ENCODE measurements around the gene GATA2.

The GATA2 gene

DNA sequence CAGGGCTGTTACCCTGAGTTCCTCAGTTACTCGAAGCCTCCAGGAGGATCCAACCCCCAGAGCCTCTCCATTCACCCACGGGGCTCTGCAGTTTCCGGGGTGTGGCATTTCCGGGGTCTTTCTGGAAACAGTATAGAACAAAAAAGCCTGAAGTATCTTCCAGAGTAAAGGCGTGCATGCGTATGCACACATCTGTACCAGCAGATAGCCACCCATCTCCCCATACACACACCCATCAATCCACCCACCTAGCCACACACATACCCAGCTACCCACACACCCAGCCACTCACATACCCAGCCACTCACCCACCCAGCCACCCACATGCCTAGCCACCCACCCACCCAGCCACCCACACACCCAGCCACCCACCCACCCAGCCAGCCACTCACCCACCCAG is 23.4 kb downstream of the GATA2 start:
- Histone ChIP-seq H3K4me3 (ENCODE audit: low read depth in 1 of 2, low read length in 2 of 2) (no peak overlapping the region), H3K4me1 (ENCODE audit: control insufficient read depth in 1 of 2, insufficient read depth in 2 of 2, low read length in 2 of 2) (no peaks in the 10 kb centered on the region), H3K27me3 (ENCODE audit: low read depth, low read length) (peaks cover 4% of the 10 kb centered on the region), H3K36me3 (ENCODE audit: control insufficient read depth in 1 of 2, insufficient read depth in 2 of 2, low read length in 2 of 2) (no peaks in the 10 kb centered on the region), H3K27ac (ENCODE audit: low read length) (no peak overlapping the region), H3K9me3 (ENCODE audit: control insufficient read depth in 1 of 2, low read length in 2 of 2) (no peaks in the 10 kb centered on the region)

DNA sequence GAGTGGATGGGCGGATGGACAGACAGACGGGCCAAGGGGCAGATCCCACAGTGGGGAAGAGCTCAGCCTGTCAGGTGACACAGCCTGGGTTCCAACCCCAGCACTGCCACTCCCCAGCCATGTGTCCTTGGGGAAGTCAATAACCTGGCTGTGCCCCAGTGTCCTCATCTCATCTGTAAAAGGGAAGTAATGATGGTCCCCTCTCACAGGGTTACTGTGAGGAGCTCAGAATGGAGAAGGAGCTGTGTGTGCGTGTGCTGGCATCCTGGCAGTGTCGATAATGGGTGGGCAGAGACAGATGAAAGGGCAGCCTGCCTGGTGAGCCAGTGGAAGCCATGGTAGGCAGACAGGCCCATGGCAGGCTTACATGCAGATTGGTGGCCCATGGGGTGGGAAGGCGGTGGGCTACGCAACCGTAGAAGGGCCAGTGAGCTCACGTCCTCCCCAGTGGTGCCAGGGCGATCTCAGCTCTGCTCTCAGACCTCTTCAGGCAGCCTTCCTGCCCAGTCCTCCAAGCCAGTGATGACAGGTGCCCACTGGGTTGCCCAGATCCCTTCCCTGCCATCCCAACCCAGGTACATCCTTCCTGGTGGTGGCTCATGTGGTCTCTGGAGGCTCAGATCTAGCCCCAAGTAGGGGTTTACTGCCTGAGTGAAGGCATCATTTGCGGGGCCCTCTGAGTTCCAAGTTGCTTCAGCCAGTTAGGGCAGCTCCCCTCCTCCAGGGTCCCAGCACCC is 24.0 kb downstream of the GATA2 start:
- no peaks in the 10 kb centered on the region for H3K9me3 ChIP-seq (ENCODE audit: control insufficient read depth in 1 of 2, low read length in 2 of 2)
- H3K4me3 ChIP-seq (ENCODE audit: low read depth in 1 of 2, low read length in 2 of 2): no peak overlapping the region
- H3K36me3 ChIP-seq (ENCODE audit: control insufficient read depth in 1 of 2, insufficient read depth in 2 of 2, low read length in 2 of 2): no peaks in the 10 kb centered on the region
- peaks cover 4% of the 10 kb centered on the region for H3K27me3 ChIP-seq (ENCODE audit: low read depth, low read length)
- no peaks in the 10 kb centered on the region for H3K4me1 ChIP-seq (ENCODE audit: control insufficient read depth in 1 of 2, insufficient read depth in 2 of 2, low read length in 2 of 2)
- no peak overlapping the region for H3K27ac ChIP-seq (ENCODE audit: low read length)

DNA sequence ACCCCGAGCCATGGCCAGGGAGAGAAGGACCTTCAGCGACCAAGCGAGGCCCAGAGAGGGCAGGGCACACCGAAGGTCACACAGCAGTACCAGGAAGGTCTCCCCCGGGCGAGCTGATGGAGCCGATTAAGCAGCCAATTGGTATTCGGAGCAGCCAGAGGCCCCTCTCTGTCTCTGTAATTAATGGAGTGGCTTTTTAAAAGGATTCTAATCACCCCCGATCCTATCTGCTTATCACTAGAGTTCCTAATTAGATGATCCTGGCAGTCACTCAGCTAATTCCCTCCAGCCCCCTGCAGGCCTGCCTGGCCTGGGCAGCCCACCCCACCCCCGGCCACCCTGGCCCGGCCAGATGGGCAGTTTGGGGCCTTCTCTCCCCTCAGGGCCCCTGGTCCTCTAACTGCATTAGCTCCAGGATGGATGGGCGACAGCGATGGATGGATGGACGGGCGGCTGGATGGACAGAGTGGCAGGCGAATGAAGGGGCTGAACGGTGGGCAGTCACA is 24.7 kb downstream of the GATA2 start:
- Histone ChIP-seq H3K27ac (ENCODE audit: low read length) (no peak overlapping the region), H3K27me3 (ENCODE audit: low read depth, low read length) (peaks cover 4% of the 10 kb centered on the region)

GRCh38 chr3:128466840-128467541 is 26.0 kb downstream of the GATA2 start, which contains the start of gene DNAJB8:
Gene DNAJB8 (minus strand): TSS chr3:128466890. CDS start chr3:128463245, 3,645 bp downstream.
- H3K27ac ChIP-seq (ENCODE audit: low read length): no peak within 1 kb of the TSS
- no peaks in the 10 kb centered on the region for H3K36me3 ChIP-seq (ENCODE audit: control insufficient read depth in 1 of 2, insufficient read depth in 2 of 2, low read length in 2 of 2)
- H3K27me3 ChIP-seq (ENCODE audit: low read depth, low read length): peaks cover 4% of the 10 kb centered on the region
- H3K4me3 ChIP-seq (ENCODE audit: low read depth in 1 of 2, low read length in 2 of 2): no peak within 1 kb of the TSS
- H3K4me1 ChIP-seq (ENCODE audit: control insufficient read depth in 1 of 2, insufficient read depth in 2 of 2, low read length in 2 of 2): no peaks in the 10 kb centered on the region
- no peaks in the 10 kb centered on the region for H3K9me3 ChIP-seq (ENCODE audit: control insufficient read depth in 1 of 2, low read length in 2 of 2)

More for the DNA sequence above, 24.7 kb downstream of the GATA2 start:
- Histone ChIP-seq H3K9me3 (ENCODE audit: control insufficient read depth in 1 of 2, low read length in 2 of 2) (no peaks in the 10 kb centered on the region), H3K4me3 (ENCODE audit: low read depth in 1 of 2, low read length in 2 of 2) (no peak overlapping the region), H3K4me1 (ENCODE audit: control insufficient read depth in 1 of 2, insufficient read depth in 2 of 2, low read length in 2 of 2) (no peaks in the 10 kb centered on the region), H3K36me3 (ENCODE audit: control insufficient read depth in 1 of 2, insufficient read depth in 2 of 2, low read length in 2 of 2) (no peaks in the 10 kb centered on the region)

DNA sequence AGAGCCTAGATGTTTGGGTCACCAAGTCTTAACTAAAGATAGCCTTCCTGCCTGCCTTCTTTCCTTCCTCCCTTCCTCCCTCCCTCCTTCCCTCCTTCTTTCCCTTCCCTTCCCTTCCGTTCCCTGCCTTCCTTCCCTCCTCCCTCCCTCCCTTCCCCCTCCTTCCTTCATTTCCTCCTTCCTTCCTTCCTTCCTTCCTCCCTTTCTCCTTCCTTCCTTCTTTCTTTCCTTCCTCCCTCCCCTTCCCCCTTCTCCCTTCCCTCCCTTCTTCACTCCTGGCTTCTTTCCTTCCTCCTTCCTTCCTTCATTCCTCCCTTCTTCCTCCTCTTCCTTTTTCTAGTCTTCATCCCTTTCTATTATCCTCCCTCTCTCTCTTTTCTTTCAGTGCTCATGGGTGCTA is 28.3 kb downstream of the GATA2 start:
- Histone ChIP-seq H3K27me3 (ENCODE audit: low read depth, low read length) (peaks cover 4% of the 10 kb centered on the region), H3K4me1 (ENCODE audit: control insufficient read depth in 1 of 2, insufficient read depth in 2 of 2, low read length in 2 of 2) (no peaks in the 10 kb centered on the region), H3K4me3 (ENCODE audit: low read depth in 1 of 2, low read length in 2 of 2) (no peak overlapping the region), H3K36me3 (ENCODE audit: control insufficient read depth in 1 of 2, insufficient read depth in 2 of 2, low read length in 2 of 2) (no peaks in the 10 kb centered on the region), H3K27ac (ENCODE audit: low read length) (no peak overlapping the region), H3K9me3 (ENCODE audit: control insufficient read depth in 1 of 2, low read length in 2 of 2) (no peaks in the 10 kb centered on the region)

DNA sequence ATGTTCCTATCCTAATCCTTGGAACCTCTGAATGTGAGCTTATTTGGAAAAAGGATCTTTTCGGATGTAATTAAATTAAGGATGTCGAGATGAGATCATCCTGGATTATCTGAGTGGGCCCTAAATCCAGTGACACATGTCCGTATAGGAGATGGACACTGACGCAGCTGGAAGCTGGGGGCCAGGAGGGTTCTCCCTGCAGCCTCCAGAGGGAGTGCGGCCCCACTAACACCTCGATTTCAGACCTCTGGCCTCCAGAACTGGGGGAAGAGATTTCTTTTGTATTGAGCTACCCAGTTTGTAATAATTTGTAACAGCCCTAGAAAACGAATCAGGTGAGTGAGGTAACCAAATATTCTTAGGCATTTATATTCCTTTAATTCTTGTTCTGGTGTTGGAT is 28.8 kb downstream of the GATA2 start:
- Histone ChIP-seq H3K4me3 (ENCODE audit: low read depth in 1 of 2, low read length in 2 of 2) (no peak overlapping the region), H3K27me3 (ENCODE audit: low read depth, low read length) (peaks cover 4% of the 10 kb centered on the region), H3K4me1 (ENCODE audit: control insufficient read depth in 1 of 2, insufficient read depth in 2 of 2, low read length in 2 of 2) (no peaks in the 10 kb centered on the region), H3K9me3 (ENCODE audit: control insufficient read depth in 1 of 2, low read length in 2 of 2) (no peaks in the 10 kb centered on the region), H3K36me3 (ENCODE audit: control insufficient read depth in 1 of 2, insufficient read depth in 2 of 2, low read length in 2 of 2) (no peaks in the 10 kb centered on the region), H3K27ac (ENCODE audit: low read length) (no peak overlapping the region)

- Histone ChIP-seq H3K9me3 (ENCODE audit: control insufficient read depth in 1 of 2, low read length in 2 of 2) (no peaks in the 10 kb centered on the region), H3K4me3 (ENCODE audit: low read depth in 1 of 2, low read length in 2 of 2) (no peak overlapping the region), H3K27ac (ENCODE audit: low read length) (no peak overlapping the region), H3K36me3 (ENCODE audit: control insufficient read depth in 1 of 2, insufficient read depth in 2 of 2, low read length in 2 of 2) (no peaks in the 10 kb centered on the region), H3K27me3 (ENCODE audit: low read depth, low read length) (peaks cover 4% of the 10 kb centered on the region), H3K4me1 (ENCODE audit: control insufficient read depth in 1 of 2, insufficient read depth in 2 of 2, low read length in 2 of 2) (no peaks in the 10 kb centered on the region)
Measured at GRCh38 chr3:128463771-128464170, 29.2 kb downstream of the GATA2 start.

DNA sequence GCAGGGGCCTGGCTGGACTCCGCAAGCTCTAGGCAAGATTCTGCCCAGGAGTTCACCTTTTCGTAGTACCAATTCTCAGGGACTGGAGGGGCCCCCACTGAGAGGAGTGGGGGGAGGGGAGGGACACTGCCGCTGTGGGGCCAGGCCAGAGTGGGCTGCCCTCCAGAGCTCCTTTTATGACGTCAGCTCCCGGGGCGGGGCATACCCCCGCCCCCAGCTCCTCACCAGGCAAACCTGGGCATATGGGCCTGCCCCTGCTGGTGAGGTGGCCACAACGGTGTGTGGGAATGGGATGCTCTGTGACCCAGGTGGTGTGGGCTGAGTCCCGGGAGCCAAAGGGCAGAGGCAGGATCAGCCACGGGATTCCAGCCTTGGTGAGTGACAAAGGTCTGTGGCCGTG is 29.6 kb downstream of the GATA2 start:
- H3K27me3 ChIP-seq (ENCODE audit: low read depth, low read length): peaks cover 4% of the 10 kb centered on the region
- no peaks in the 10 kb centered on the region for H3K4me1 ChIP-seq (ENCODE audit: control insufficient read depth in 1 of 2, insufficient read depth in 2 of 2, low read length in 2 of 2)
- H3K27ac ChIP-seq (ENCODE audit: low read length): no peak overlapping the region
- H3K9me3 ChIP-seq (ENCODE audit: control insufficient read depth in 1 of 2, low read length in 2 of 2): no peaks in the 10 kb centered on the region
- H3K4me3 ChIP-seq (ENCODE audit: low read depth in 1 of 2, low read length in 2 of 2): no peak overlapping the region
- H3K36me3 ChIP-seq (ENCODE audit: control insufficient read depth in 1 of 2, insufficient read depth in 2 of 2, low read length in 2 of 2): no peaks in the 10 kb centered on the region

GRCh38 chr3:128462931-128463330 is 30.1 kb downstream of the GATA2 start:
- Histone ChIP-seq H3K4me1 (ENCODE audit: control insufficient read depth in 1 of 2, insufficient read depth in 2 of 2, low read length in 2 of 2) (no peaks in the 10 kb centered on the region), H3K27me3 (ENCODE audit: low read depth, low read length) (peaks cover 4% of the 10 kb centered on the region), H3K4me3 (ENCODE audit: low read depth in 1 of 2, low read length in 2 of 2) (no peak overlapping the region), H3K9me3 (ENCODE audit: control insufficient read depth in 1 of 2, low read length in 2 of 2) (no peaks in the 10 kb centered on the region), H3K36me3 (ENCODE audit: control insufficient read depth in 1 of 2, insufficient read depth in 2 of 2, low read length in 2 of 2) (no peaks in the 10 kb centered on the region), H3K27ac (ENCODE audit: low read length) (no peak overlapping the region)

DNA sequence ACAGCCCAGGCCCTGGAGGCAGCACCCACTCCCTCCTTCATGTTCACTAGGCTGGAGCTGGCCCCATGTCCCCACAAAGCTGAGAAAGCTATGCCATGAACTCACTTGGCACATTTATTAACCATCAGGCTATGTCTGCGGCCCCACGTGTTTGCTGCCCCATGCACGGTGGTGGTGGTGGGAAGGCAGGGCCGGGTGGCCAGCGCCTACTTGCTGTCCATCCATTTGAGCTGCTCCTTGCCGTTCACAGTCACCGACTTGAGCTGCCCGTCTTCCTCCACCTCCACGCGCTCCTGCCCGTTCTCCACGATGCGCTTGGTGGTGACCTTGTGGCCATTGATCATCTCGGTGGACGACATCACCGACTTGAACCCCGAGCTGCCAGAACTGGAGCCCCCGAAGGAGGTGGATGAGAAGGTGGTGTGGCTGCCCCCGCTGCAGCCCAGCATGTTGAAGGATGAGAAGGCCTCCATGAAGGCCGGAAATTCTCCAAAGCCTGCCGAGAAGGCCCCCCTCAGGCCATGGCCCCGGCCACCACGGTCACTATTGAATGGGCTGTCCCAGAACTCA is 30.6 kb downstream of the GATA2 start:
- Histone ChIP-seq H3K36me3 (ENCODE audit: control insufficient read depth in 1 of 2, insufficient read depth in 2 of 2, low read length in 2 of 2) (no peaks in the 10 kb centered on the region), H3K9me3 (ENCODE audit: control insufficient read depth in 1 of 2, low read length in 2 of 2) (no peaks in the 10 kb centered on the region), H3K27me3 (ENCODE audit: low read depth, low read length) (peaks cover 4% of the 10 kb centered on the region), H3K4me1 (ENCODE audit: control insufficient read depth in 1 of 2, insufficient read depth in 2 of 2, low read length in 2 of 2) (no peaks in the 10 kb centered on the region), H3K27ac (ENCODE audit: low read length) (no peak overlapping the region), H3K4me3 (ENCODE audit: low read depth in 1 of 2, low read length in 2 of 2) (no peak overlapping the region)

GRCh38 chr3:128461731-128462130 is 31.3 kb downstream of the GATA2 start:
- H3K27me3 ChIP-seq (ENCODE audit: low read depth, low read length): peaks cover 4% of the 10 kb centered on the region

More at GRCh38 chr3:128461731-128462130, 31.3 kb downstream of the GATA2 start:
- Histone ChIP-seq H3K9me3 (ENCODE audit: control insufficient read depth in 1 of 2, low read length in 2 of 2) (no peaks in the 10 kb centered on the region), H3K36me3 (ENCODE audit: control insufficient read depth in 1 of 2, insufficient read depth in 2 of 2, low read length in 2 of 2) (no peaks in the 10 kb centered on the region), H3K4me1 (ENCODE audit: control insufficient read depth in 1 of 2, insufficient read depth in 2 of 2, low read length in 2 of 2) (no peaks in the 10 kb centered on the region), H3K27ac (ENCODE audit: low read length) (no peak overlapping the region), H3K4me3 (ENCODE audit: low read depth in 1 of 2, low read length in 2 of 2) (no peak overlapping the region)

Data from muscle layer of duodenum (tissue), 2 donors.